Measurements from ENCODE around the gene PIP5K1B.

The PIP5K1B gene

DNA sequence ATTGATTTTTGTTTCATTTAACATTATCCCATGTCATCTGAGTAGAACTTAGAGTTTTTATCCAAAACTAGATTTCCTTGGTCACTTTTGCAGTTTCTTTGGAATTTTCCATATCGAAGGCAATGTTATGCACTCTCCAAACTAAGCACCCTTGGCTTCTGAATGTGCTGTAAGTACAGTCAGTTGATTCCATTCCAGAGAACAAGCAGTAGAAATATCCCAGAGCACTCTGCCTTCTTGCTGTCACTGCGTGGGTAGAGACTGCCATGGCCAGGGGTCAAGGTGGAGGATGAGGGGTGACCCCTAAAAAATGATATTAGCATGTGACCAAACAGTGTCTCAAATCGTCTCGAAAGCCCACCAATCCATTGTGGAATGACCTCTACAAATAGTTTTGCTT is 36.2 kb downstream of the PIP5K1B start:
- no peak for DNase-seq

GRCh38 chr9:68741704-68742332 is 36.8 kb downstream of the PIP5K1B start:
- DNase-seq, result no peak

DNA sequence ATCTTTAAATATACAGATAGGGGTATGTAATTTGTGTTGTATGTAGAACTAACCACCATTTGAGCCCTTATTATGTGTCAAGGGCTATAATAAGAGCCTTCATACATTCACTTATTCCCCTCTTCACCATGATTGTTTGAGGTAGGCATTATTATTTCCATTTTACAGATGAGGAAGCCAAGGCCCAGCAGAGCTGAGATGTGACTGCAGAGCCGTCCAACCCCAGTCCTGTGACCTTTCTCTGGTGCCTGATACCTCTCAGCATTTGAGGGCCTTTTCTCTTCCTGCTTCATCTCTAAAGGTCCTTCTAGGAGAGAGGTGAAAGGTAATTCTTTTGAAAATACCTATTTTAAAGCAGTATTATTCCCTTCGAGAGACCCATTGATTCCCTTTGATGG is 37.3 kb downstream of the PIP5K1B start:
- no peak for DNase-seq

DNA sequence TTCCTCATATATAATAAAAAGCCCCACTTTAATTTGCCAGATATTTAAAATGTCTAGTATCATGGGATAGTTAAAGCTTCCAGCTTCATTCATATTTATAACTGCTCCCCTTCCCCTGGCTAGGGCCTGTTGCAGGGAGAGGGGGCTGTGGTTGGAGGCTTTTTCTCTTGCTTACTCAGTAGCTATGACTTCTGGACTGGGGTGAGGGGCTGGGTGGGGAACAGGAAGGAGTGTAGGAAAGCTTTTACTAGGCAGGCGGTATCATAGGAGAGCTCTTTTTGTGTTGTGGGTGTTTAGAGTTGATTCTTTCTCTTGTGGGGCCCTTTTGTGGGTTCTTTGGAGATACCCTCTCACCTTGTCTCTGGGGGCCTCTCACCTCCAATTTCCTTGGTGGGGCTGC is 39.4 kb downstream of the PIP5K1B start:
- DNase-seq, result no peak

DNA sequence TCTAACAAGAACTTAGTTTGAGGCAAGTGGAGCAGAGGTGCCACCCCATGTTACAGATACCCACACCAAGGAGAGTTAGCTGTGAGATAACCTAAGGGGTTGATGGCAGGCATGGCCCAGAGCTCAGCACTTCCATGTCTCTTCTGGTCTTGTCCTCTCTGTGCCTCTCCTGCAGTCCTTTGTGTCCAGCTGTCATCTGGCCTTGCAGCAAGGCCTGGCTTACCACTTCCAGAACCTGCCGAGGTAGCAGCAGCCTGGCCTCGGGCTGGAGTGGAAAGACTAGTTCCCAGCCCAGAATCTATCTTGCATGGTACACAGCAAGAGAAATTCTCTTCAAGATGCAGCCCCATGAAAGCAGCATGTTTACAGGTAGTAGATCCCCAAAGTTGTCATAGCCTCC is 41.5 kb downstream of the PIP5K1B start:
- no peak for DNase-seq

DNA sequence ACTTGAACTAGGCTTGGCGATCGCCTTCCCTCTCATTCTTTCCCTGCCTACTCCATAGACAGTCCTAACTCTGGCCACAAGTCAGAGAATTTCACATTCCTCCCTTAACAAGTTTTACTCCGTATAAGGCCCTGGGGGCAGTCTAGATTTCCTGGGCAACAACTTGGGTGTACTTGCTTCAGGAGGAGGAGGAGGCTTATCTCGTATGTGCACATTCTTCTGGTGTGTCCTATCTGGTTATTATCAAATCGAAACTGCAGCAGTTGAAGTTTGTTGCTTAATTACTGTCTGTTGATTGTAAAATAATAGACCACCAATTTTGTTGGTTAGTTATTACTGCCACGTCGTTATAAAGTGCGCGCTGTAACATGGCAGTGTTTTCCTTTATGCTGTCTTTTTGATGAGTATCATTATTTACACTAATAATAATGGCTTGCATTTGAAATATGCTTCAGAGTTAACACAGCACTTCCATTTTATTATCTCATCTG is 42.0 kb downstream of the PIP5K1B start:
- DNase-seq, result no peak

DNA sequence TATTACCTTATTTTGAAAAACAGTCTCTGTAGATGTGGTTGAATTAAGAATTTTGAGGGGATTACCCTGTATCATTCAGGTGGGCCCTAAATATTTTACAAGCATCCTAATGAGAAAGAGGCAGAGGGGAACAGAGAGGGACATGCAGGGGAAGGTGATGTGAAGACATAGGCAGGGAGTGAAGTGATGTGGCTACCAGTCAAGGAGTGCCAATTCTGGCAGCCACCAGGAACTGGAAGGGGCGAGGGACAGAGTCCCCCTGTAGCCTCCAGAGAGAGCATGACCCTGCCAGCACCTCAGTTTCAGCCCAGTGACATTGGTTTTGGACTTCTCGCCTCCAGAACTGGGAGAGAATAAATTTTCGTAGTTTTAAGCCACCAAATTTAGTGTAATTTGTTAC is 44.1 kb downstream of the PIP5K1B start:
- no peak for DNase-seq

- no peak for DNase-seq
These were observed 44.6 kb downstream of the PIP5K1B start for GRCh38 chr9:68749579-68750159.

- no peak for DNase-seq
These were observed 45.2 kb downstream of the PIP5K1B start for GRCh38 chr9:68750255-68750654.

- no peak for DNase-seq
These were observed 45.7 kb downstream of the PIP5K1B start for GRCh38 chr9:68750786-68751185.

DNA sequence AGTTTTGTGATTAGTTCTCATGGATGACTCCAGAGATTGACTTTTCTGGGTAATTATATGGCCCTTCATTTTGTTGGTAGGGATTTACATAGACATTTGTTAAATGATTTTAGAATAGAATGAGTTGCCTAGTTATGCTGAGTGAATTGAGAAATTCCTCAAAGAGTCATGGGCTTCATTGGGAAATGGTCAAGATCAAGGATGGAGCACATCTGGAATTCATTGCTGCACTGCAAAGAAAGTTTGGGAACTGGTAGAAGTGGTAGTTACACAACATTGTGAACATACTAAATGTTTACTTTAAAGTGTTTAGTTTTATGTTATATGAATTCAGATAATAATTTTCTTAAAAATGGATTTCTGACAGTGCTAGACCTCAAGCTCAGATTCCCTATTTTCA is 46.5 kb downstream of the PIP5K1B start:
- DNase-seq, result no peak

DNA sequence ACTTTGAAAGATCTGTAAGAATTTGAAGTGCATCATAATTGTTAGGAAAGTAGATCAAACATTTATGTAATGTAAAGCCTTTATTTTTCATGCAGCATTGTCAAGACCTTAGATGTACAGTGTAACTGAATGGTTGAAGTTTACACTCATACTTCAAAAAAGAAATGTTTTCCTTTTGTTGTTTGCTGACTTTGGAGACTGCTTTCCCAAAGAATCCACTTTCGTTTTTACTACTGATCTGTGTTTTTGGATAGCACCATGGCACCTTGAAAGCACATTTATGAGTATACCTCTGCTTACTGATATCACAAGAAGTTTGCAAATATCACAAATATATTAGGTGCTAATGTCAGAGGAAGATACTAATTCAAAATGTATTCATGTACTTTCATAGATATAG is 50.0 kb downstream of the PIP5K1B start:
- DNase-seq, result no peak

DNA sequence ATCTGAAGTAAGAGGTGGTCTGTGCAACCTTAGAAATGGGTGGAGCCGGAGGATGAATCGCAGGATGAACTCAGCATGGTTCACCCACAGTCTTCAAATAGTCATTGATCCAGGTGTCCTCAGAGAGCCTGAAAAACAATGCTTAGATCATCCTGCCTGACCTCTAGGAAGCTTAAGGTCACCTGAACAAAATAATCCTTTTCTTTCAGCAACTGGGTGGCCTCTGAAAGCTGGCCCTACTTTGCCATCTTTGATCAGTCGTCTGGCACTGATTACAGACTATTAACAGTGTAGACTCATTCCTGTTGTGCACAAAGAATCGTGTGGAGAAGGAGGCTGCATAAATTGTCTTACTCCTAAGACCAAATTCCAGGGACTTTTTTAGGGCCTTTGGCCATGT is 50.7 kb downstream of the PIP5K1B start:
- DNase-seq, result no peak

DNA sequence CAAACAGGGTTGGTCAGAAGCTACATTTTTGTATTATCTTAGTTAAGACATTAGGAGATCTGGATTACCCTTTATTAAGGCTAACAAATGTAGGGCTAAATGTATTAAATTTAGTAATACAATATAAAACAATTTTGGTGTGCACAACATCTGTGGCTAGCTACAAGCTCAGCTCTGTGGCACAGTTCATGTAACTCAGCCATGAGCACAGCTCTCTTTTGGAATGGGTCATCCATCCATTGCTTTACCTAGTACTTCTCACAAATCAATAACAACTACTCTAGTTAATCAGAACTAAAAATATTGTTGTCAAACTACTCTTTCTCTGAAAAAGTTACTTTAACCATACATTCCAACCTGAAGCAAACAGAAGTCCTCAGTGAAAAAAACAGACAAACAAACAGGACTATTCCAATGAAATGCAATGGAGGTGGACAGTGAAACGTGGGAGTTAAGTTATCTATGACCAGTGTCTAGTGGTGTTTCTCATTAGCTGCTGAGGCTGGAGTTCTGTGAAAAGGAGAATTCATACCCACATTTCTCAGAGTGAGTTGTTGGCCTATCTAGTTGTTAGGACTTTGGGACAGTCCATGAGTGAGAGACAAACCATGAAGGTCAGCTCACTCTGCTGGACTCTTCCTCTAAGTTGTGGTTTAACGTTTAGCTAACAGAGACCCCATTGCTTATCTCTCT is 55.1 kb downstream of the PIP5K1B start:
- no peak for DNase-seq

- no peak for DNase-seq
These were observed 55.8 kb downstream of the PIP5K1B start for GRCh38 chr9:68760674-68761333.

DNA sequence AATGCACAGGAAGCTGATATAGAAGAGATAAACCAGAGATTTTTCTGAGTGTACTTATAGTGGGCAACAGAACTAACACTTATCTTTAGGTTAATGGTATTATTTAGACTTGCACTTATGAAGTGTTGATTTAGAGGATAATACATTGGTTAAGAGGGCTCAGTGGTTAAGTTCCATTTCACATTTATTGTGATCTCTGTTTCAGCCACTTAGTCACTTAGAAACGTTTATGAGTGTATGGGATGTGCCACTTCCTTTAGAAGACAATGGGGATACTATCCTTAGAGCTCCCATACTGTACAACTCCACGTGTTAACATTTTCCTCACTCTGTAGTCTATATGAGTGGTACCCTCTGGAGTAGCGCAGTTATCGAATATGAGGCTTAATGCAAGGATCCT is 57.5 kb downstream of the PIP5K1B start:
- DNase-seq, result no peak

GRCh38 chr9:68763104-68763503 is 58.1 kb downstream of the PIP5K1B start:
- DNase-seq, result no peak

GRCh38 chr9:68768619-68769018 is 63.6 kb downstream of the PIP5K1B start:
- no peak for DNase-seq

DNA sequence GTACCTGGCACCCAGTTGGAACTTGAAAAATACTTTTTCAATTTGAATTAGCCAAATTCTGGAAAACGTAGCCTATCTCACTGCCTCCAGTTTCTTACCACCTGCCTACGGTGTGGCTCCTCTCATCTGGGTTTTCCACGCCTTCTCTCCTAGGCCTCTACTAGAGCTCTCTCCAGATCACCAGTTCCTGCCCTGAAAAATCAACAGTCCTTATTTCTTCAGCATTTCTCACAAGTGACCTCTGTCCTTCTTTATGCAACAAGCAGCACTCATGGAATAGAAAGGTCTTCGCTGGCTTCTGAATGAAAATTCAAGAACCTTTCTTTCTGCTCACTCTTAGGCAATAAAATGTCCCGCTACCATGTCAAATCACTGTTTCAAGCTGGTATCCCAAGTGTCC is 64.8 kb downstream of the PIP5K1B start:
- DNase-seq, result no peak

- DNase-seq, result no peak
These were observed 66.3 kb downstream of the PIP5K1B start for GRCh38 chr9:68771376-68771775.

DNA sequence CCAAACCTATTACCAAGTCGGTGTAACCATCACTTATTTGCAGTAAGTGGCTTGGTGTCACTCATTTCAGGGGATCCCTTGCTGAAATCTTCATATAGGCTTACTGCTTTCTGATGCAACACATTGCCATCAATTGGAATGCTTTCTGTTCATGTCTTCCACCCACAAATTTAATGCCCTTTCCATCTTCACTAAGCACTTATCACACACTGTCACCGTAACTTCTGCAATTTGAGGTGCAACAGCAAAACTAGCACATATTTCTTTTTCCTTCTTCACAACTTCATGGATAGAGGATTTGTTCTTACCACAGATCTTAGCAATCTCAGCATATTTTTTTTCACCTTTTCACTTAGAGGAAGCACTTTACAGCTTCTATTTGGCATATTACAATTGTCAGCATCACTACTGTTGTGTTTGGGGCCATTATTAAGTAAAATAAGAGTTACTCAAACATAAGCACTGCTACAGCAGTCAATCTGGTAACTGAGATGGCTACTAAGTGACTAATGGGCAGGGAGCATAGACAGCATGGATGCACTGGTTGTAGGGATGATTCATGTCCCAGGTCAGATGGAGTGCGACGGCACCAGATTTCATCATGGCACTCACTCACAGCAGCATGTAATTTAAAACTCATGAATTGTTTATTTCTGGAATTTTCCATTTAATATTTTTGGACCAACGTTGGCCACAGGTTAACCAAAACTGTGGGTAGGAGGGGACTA is 70.1 kb downstream of the PIP5K1B start:
- DNase-seq, result no peak

GRCh38 chr9:68777070-68777763 is 72.2 kb downstream of the PIP5K1B start:
- no peak for DNase-seq

DNA sequence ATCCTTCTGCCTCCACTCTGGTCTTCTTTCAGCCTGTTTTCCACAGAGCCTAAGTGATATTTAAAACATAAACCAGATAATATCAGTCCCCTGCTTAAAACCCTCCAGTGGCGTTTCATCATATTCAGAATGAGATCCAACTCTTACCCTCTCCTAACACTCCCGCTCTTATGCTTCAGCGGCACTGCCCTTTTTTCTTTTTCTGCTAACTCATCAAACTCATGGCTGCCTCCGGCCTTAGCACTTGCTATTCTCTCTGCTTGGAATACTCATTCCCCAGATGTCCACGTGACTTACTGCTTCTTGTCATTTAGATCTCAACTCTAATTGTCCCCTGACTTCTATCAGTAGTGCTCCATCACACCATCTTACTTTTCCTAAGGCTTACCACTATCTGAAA is 73.6 kb downstream of the PIP5K1B start:
- no peak for DNase-seq
